IMR-90 (cell line): ENCODE results near the gene BMAL2. TPM values are rescaled to one million over a fixed set of nuclear protein-coding genes. Genes with fewer than 3 reads are reported as not detected.

Experiments used
- ATAC-seq: fragments of 200-7000 bp; cut with Tn5 transposase; 2 replicates; pipeline ENCODE4 v1.9.1; 2020; ENCODE audit warnings: low read depth, mild to moderate bottlenecking, moderate library complexity
- BruUV-seq: library from RNA; stranded (reverse); fragments of 400-500 nt; replicated peaks from 2 replicates; lab custom pipeline; 2021; lab: Mats Ljungman, UMichigan
- CTCF ChIA-PET: fragments of 300-600 bp; formaldehyde crosslinking; extraction: SDS; loops from one replicate; lab custom pipeline; 2021; ENCODE audit warnings: antibody characterized with exemption; lab: Yijun Ruan, JAX
- POLR2A ChIA-PET: fragments of 300-600 bp; sonication (Branson Sonifier 250); formaldehyde crosslinking; loops from one replicate; lab custom pipeline; 2022; ENCODE audit warnings: antibody characterized with exemption; ENCODE audit not compliant: unreplicated experiment; lab: Charles Lee
- DNase-seq: peaks from one replicate; pipeline ENCODE4 v3.0.0; 2013
- H2AFZ ChIP-seq: replicated peaks from 2 replicates; pipeline ENCODE3; 2013; ENCODE audit warnings: low read length, mild to moderate bottlenecking; ENCODE audit not compliant: poor library complexity
- H2AK5ac ChIP-seq: 2 replicates; pipeline ENCODE4 v1.6.1; 2013; ENCODE audit warnings: low read depth, low read length, inconsistent platforms
- H2AK9ac ChIP-seq: replicated peaks from 2 replicates; pipeline ENCODE3; 2013; ENCODE audit warnings: mild to moderate bottlenecking, low read depth, low read length, moderate library complexity; ENCODE audit not compliant: poor library complexity
- H2BK120ac ChIP-seq: 2 replicates; pipeline ENCODE4 v1.6.1; 2013; ENCODE audit warnings: low read depth, low read length, inconsistent platforms
- H2BK15ac ChIP-seq: 3 replicates; pipeline ENCODE4 v1.6.1; 2013; ENCODE audit warnings: low read depth, low read length, inconsistent platforms
- H2BK20ac ChIP-seq: 2 replicates; pipeline ENCODE4 v1.6.1; 2013; ENCODE audit warnings: low read depth, mild to moderate bottlenecking, inconsistent platforms, low read length, moderate library complexity
- H2BK5ac ChIP-seq: 2 replicates; pipeline ENCODE4 v1.6.1; 2013; ENCODE audit warnings: mild to moderate bottlenecking, low read depth, low read length, inconsistent platforms; ENCODE audit not compliant: poor library complexity, severe bottlenecking
- H3K14ac ChIP-seq: replicated peaks from 2 replicates; pipeline ENCODE4 v1.6.1; 2013; ENCODE audit warnings: low read depth, low read length, inconsistent platforms
- H3K18ac ChIP-seq: 2 replicates; pipeline ENCODE4 v1.6.1; 2013; ENCODE audit warnings: low read depth, low read length, control low read depth
- H3K23ac ChIP-seq: 2 replicates; pipeline ENCODE4 v1.6.1; 2013; ENCODE audit warnings: low read depth, low read length, inconsistent platforms
- H3K27ac ChIP-seq: 2 replicates; pipeline ENCODE4 v1.5.1; 2013; ENCODE audit warnings: mild to moderate bottlenecking, control low read depth, low read length; ENCODE audit not compliant: insufficient read depth
- H3K27me3 ChIP-seq: 2 replicates; pipeline ENCODE4 v1.6.1; 2013; ENCODE audit warnings: low read length; ENCODE audit not compliant: control insufficient read depth, insufficient read depth
- H3K36me3 ChIP-seq: 2 replicates; pipeline ENCODE4 v1.6.1; 2013; ENCODE audit warnings: low read length, mixed read lengths; ENCODE audit not compliant: control insufficient read depth, insufficient read depth
- H3K4ac ChIP-seq: 2 replicates; pipeline ENCODE4 v1.6.1; 2013; ENCODE audit warnings: low read depth, low read length, inconsistent platforms
- H3K4me1 ChIP-seq: 2 replicates; pipeline ENCODE4 v1.6.1; 2013; ENCODE audit warnings: low read length, mixed read lengths; ENCODE audit not compliant: control insufficient read depth, insufficient read depth
- H3K4me2 ChIP-seq: 2 replicates; pipeline ENCODE4 v1.6.1; 2013; ENCODE audit warnings: low read depth, mild to moderate bottlenecking, control low read depth, low read length, moderate library complexity
- H3K4me3 ChIP-seq: 2 replicates; pipeline ENCODE4 v1.5.1; 2013; ENCODE audit warnings: low read depth, mild to moderate bottlenecking, control low read depth, low read length, moderate library complexity; ENCODE audit not compliant: insufficient read depth
- H3K56ac ChIP-seq: 2 replicates; pipeline ENCODE4 v1.6.1; 2013; ENCODE audit warnings: low read length, inconsistent platforms; ENCODE audit not compliant: insufficient read depth; ENCODE audit errors: extremely low read depth
- H3K79me1 ChIP-seq, 2 experiments: 2 replicates each; pipeline ENCODE4 v1.6.1; 2013; ENCODE audit warnings: low read length in 2 of 2, inconsistent platforms in 1 of 2, low read depth in 1 of 2
- H3K9ac ChIP-seq: 2 replicates; pipeline ENCODE4 v1.6.1; 2013; ENCODE audit warnings: low read depth, low read length, control low read depth
- H3K9me1 ChIP-seq: 2 replicates; pipeline ENCODE4 v1.6.1; 2013; ENCODE audit warnings: low read length, inconsistent platforms; ENCODE audit not compliant: insufficient read depth
- H3K9me3 ChIP-seq: 2 replicates; pipeline ENCODE4 v1.6.1; 2013; ENCODE audit warnings: low read length; ENCODE audit not compliant: control insufficient read depth, insufficient read depth
- H4K20me1 ChIP-seq: 2 replicates; pipeline ENCODE4 v1.6.1; 2013; ENCODE audit warnings: low read length, inconsistent platforms; ENCODE audit not compliant: insufficient read depth
- H4K5ac ChIP-seq: 2 replicates; pipeline ENCODE4 v1.6.1; 2013; ENCODE audit warnings: mild to moderate bottlenecking, low read depth, low read length, control low read depth
- H4K8ac ChIP-seq, 2 experiments: 2 replicates each; pipeline ENCODE4 v1.6.1; 2013; ENCODE audit warnings: low read depth in 2 of 2, low read length in 2 of 2, control low read depth in 1 of 2, inconsistent platforms in 1 of 2
- H4K91ac ChIP-seq: 2 replicates; pipeline ENCODE4 v1.6.1; 2013; ENCODE audit warnings: low read depth, low read length, inconsistent platforms; ENCODE audit not compliant: insufficient read depth
- BHLHE40 ChIP-seq: fragments of 150-350 bp; IDR thresholded peaks from 2 replicates; pipeline ENCODE4 v1.6.1; 2016; ENCODE audit warnings: mild to moderate bottlenecking, low read depth, low read length
- CEBPB ChIP-seq: IDR thresholded peaks from 2 replicates; pipeline ENCODE4 v1.6.1; 2012; ENCODE audit warnings: low read depth, low read length, improper control_type of control experiment
- CTCF ChIP-seq: conservative IDR thresholded peaks from 2 replicates; pipeline ENCODE4 v1.5.1; 2012; ENCODE audit warnings: mild to moderate bottlenecking, low read depth, low read length, improper control_type of control experiment
- FOS ChIP-seq: fragments of 150-350 bp; IDR thresholded peaks from 2 replicates; pipeline ENCODE4 v1.6.1; 2016; ENCODE audit warnings: low read depth, low read length
- NFE2L2 ChIP-seq: fragments of 150-350 bp; IDR thresholded peaks from 2 replicates; pipeline ENCODE4 v1.6.1; 2016; ENCODE audit warnings: low read depth, mild to moderate bottlenecking, low read length
- POLR2A ChIP-seq: IDR thresholded peaks from 2 replicates; pipeline ENCODE4 v1.6.1; 2012; ENCODE audit warnings: mild to moderate bottlenecking, low read depth, low read length
- SMC3 ChIP-seq: fragments of 150-350 bp; IDR thresholded peaks from 2 replicates; pipeline ENCODE4 v1.6.1; 2016; ENCODE audit warnings: low read depth, mild to moderate bottlenecking, antibody characterized with exemption, low read length, moderate library complexity
- WGBS, 2 experiments: methylation state at CpG; one replicate each; pipeline versions ENCODE4 v1.1.5 to v1.1.7; 2013; ENCODE audit warnings: missing lambda C conversion rate in 2 of 2; ENCODE audit not compliant: insufficient read length in 1 of 2; ENCODE audit errors: extremely low coverage in 2 of 2; 5-methylcytosine and 5-hydroxymethylcytosine counted together
- dilution Hi-C: fragments of 300-500 bp; cut with HindIII; formaldehyde crosslinking; loops from one replicate; pipeline ENCODE4 v1.14.3; 2018; ENCODE audit warnings: low sequenced_read_pairs; ENCODE audit not compliant: unreplicated experiment
- in situ Hi-C: fragments of 300-500 bp; cut with MboI; formaldehyde crosslinking; loops from 3 replicates; pipeline ENCODE4 v1.14.3; 2019; ENCODE audit warnings: low sequenced_read_pairs, inconsistent platforms, mixed read lengths
- intact Hi-C: fragments of 100-400 bp; cut with micrococcal nuclease; formaldehyde crosslinking; loops from 2 replicates; pipeline ENCODE4 v1.10.0; 2022
- polyA plus RNA-seq, 3 experiments: library from polyadenylated mRNA; depleted of rRNA; stranded (reverse); fragments of >200 nt; gene quantifications; 2 replicates each; pipeline ENCODE4 v1.2.3, GENCODE V29; 2012; ENCODE audit warnings: low replicate concordance in 1 of 3
- total RNA-seq: library from RNA; depleted of rRNA; stranded (reverse); fragments of >200 nt; gene quantifications from 2 replicates; pipeline ENCODE4 v1.2.3, GENCODE V29; 2012

BMAL2 gene
- total and polyA plus RNA-seq, 2 of the 4 experiments (the other 2 are of a cell fraction) = 11.0 to 57.0 TPM

DNA sequence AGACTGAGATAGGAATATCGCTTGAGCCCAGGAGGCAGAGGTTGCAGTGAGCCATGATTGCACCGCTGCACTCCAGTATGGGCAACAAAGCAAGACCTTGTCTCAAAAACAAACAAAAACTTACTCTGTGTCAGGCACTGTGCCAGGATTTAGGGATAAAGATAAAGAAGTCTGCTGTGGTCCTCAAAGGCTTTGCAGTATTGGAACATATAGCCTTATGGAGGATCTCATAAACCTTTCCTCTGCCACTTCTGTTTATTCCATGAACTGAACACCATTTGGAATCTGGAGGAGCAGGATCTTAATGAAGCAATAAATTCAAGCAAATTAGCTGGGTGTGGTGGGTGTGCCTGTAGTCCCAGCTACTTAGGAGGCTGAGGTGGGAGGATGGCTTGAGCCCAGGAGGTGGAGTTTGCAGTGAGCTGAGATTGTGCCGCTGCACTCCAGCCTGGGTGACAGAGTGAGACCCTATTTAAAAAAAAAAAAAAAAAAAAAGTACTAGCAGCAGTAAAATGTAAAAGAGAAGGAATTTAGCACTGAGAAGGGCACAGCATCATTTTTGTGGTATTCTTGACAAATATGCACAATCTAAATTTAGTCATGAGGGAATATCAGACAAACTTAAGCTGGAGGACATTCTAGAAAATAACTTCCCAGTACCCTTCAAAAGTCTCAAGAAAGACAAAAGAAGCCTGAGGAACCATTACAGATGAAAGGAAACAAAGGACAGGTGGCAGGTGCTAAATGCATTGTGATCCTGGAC lies 27.1 kb downstream of the BMAL2 start:
- H2BK20ac ChIP-seq = no peak overlapping the region
- no peaks in the 10 kb centered on the region for H4K20me1 ChIP-seq
- no peaks in the 10 kb centered on the region for H3K36me3 ChIP-seq
- intact Hi-C loops (loop anchor here (1.0 kb wide), 1 partner anchor 16 kb away; no protein-coding TSS in a partner anchor), in situ Hi-C loops (no loop called here), dilution Hi-C loops (no loop called here)
- H3K56ac ChIP-seq = no peak overlapping the region
- no peak overlapping the region; the same call in 1 of the 2 replicates for H4K5ac ChIP-seq
- no CpG with 5 or more reads among the region's 3 CpGs for WGBS, 2 experiments
- no peaks in the 10 kb centered on the region for H3K27me3 ChIP-seq
- peak overlapping the region; percentile 92 for H3K14ac ChIP-seq
- peaks cover 12% of the 10 kb centered on the region for H3K9me1 ChIP-seq
- H3K4me1 ChIP-seq = peaks cover 16% of the 10 kb centered on the region
- no peaks in the 10 kb centered on the region for H3K9me3 ChIP-seq
- no peak for TF ChIP-seq NFE2L2
- no peak for TF ChIP-seq CTCF
- no peak for TF ChIP-seq POLR2A
- no peak for TF ChIP-seq FOS
- no peak for TF ChIP-seq BHLHE40
- no peak for TF ChIP-seq SMC3
- TF ChIP-seq CEBPB = no peak
- BruUV-seq = no TSS peak
- ChIA-PET CTCF (no interaction called here), POLR2A (no interaction called here)
- H2AFZ ChIP-seq = no peak overlapping the region
- peaks cover 28 to 60% of the 10 kb centered on the region in 2 experiments for H3K79me1 ChIP-seq
- no peak overlapping the region for H3K27ac ChIP-seq
- peak overlapping the region; percentile 9; the same call in 1 of the 2 replicates for H2AK5ac ChIP-seq
- ATAC-seq (no peak; the same call in 1 of the 2 replicates), DNase-seq (peak; percentile 43)
- H2BK120ac ChIP-seq = peak overlapping the region; percentile 80; the same call in 1 of the 2 replicates
- peak overlapping the region; percentile 63; the same call in 1 of the 2 replicates for H3K4me2 ChIP-seq
- peak overlapping the region; percentile 82; the same call in 1 of the 2 replicates for H3K18ac ChIP-seq
- H3K4ac ChIP-seq = peak overlapping the region; percentile 37
- H4K91ac ChIP-seq = no peak overlapping the region; the same call in 1 of the 2 replicates
- peak overlapping the region in 1 of 2 experiments; percentile 64; a peak in 2 of 4 replicates for H4K8ac ChIP-seq
- H2BK5ac ChIP-seq = peak overlapping the region; percentile 49
- no peak overlapping the region for H3K23ac ChIP-seq
- no peak overlapping the region for H2AK9ac ChIP-seq
- H3K9ac ChIP-seq = no peak overlapping the region
- H3K4me3 ChIP-seq = no peak overlapping the region
- peak overlapping the region; percentile 27; the same call in 1 of the 3 replicates for H2BK15ac ChIP-seq
